BJ (cell line): Measurements from ENCODE around the gene RNF39. TPM values are rescaled to one million over a fixed set of nuclear protein-coding genes. Genes with fewer than 3 reads are reported as not detected.
A peak's percentile ranks its signal among the peaks of the same experiment; 100 is the strongest.
"Not testable (repeated sequence)": the region's sequence is repeated elsewhere in the genome, so short reads cannot be mapped to it uniquely, and the experiment has no call there.

Experiments used
- CTCF ChIA-PET: fragments of 350-600 bp; formaldehyde crosslinking; extraction: SDS; loops from one replicate; lab custom pipeline; 2021; ENCODE audit warnings: antibody characterized with exemption, inconsistent platforms; lab: Yijun Ruan, JAX
- POLR2A ChIA-PET: fragments of 300-600 bp; sonication (Branson Sonifier 250); formaldehyde crosslinking; extraction: SDS; loops from one replicate; lab custom pipeline; 2021; ENCODE audit warnings: antibody characterized with exemption; lab: Charles Lee
- DNase-seq: peaks from one replicate; pipeline ENCODE4 v3.0.0-alpha.2; 2011; ENCODE audit warnings: low read depth
- H3K27me3 ChIP-seq: 2 replicates; pipeline ENCODE4 v1.6.0; 2011; ENCODE audit warnings: low read length; ENCODE audit not compliant: control insufficient read depth, insufficient read depth
- H3K36me3 ChIP-seq: 2 replicates; pipeline ENCODE4 v1.5.1; 2011; ENCODE audit warnings: low read length; ENCODE audit not compliant: control insufficient read depth, insufficient read depth
- H3K4me3 ChIP-seq: 2 replicates; pipeline ENCODE4 v1.5.1; 2011; ENCODE audit warnings: low read depth, mild to moderate bottlenecking, control low read depth, low read length
- polyA plus RNA-seq: library from polyadenylated mRNA; depleted of rRNA; stranded (reverse); fragments of >200 nt; gene quantifications from 2 replicates; pipeline ENCODE4 v1.2.3, GENCODE V29; 2011
- TF ChIP-seq, protein P1 (sequence below): IDR thresholded peaks from 2 replicates; pipeline ENCODE4 v1.5.1; 2011; ENCODE audit warnings: low read depth, mild to moderate bottlenecking, control low read depth, inconsistent platforms, low read length, moderate library complexity; ENCODE audit not compliant: insufficient read depth

RNF39 gene
- polyA plus RNA-seq, 1 experiment, result not detected

DNA sequence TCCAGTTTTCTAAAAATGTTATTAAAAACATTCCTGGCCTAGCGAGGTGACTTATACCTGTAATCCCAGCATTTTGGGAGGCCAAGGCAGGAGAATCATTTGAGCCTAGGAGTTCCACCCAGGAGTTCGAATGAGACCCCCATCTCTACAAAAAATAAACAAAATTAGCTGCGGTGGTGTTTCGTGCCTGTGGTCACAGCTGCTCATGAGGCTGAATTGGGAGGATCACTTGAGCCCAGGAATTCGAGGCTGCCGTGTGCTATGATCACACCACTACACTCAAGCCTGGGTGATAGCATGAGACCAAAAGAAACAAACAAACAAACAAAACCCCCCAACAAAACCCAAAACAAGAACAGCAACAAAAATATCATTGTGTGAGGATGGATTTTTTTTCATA, 34.3 kb downstream of the RNF39 start:
- no peak for DNase-seq
- H3K36me3 ChIP-seq, result no peaks in the 10 kb centered on the region
- ChIA-PET POLR2A (no interaction called here), CTCF (no interaction called here)
- TF ChIP-seq, protein P1, sequence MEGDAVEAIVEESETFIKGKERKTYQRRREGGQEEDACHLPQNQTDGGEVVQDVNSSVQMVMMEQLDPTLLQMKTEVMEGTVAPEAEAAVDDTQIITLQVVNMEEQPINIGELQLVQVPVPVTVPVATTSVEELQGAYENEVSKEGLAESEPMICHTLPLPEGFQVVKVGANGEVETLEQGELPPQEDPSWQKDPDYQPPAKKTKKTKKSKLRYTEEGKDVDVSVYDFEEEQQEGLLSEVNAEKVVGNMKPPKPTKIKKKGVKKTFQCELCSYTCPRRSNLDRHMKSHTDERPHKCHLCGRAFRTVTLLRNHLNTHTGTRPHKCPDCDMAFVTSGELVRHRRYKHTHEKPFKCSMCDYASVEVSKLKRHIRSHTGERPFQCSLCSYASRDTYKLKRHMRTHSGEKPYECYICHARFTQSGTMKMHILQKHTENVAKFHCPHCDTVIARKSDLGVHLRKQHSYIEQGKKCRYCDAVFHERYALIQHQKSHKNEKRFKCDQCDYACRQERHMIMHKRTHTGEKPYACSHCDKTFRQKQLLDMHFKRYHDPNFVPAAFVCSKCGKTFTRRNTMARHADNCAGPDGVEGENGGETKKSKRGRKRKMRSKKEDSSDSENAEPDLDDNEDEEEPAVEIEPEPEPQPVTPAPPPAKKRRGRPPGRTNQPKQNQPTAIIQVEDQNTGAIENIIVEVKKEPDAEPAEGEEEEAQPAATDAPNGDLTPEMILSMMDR, result no peak
- H3K4me3 ChIP-seq, result no peak overlapping the region
- H3K27me3 ChIP-seq, result no peaks in the 10 kb centered on the region

DNA sequence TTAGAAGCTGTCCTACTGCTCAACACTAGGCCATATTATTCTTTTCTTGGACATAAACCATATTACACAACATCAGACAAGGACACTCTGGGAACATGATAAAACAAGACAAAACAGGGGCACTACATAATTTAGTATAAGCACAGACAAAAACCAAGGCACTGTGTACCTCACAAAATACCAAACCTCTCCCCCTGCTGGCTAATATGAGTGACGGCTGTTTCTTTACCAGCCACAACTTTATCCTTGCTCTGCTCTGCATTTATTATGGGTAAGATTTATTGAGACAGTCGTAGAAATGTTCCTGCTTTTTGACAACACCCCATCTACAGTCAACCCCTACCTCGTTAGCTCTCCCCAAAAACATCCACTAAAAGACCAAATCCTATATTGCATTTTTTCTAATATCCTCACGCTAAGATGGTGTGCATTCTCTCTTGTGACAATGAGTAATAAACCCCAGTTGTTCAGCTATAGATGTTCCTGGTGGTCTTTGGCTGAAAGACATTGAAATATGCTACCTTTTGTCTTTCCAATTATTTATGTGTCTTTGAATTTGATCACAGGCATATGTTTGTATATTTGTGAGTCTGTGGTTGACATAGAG, 38.3 kb downstream of the RNF39 start:
- DNase-seq, result no peak
- POLR2A ChIA-PET, result no interaction called here
- CTCF ChIA-PET, result interaction anchor here (0.7 to 2.9 kb wide), 6 partner anchors 17 to 193 kb away, joined by 3 to 10 read pairs (median 3); no protein-coding TSS in a partner anchor
- Histone ChIP-seq H3K27me3 (no peaks in the 10 kb centered on the region), H3K4me3 (no peak overlapping the region), H3K36me3 (no peaks in the 10 kb centered on the region)
- TF ChIP-seq, protein P1, result peak; percentile 54

DNA sequence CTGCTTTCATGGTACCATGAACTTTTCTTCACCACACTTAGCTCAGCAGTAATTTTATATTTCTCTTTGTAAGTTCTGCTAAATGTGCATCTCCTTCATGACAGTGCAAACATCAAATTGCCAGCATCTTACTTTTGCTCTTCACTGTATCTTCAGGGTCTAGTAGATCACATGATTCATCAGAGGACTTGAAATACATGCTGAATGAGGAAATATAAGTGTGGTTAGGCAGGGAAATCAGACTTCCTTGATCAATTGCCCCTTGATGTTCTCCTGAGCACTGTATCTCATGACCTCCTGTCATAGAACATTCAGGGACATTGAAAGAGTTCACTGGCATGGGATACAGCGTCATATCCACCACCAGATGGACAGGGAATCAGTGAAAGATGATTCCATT, 39.8 kb downstream of the RNF39 start:
- H3K36me3 ChIP-seq, result no peaks in the 10 kb centered on the region
- ChIA-PET CTCF (interaction anchor here (1.0 kb wide), 1 partner anchor 67 kb away, joined by 3 read pairs; no protein-coding TSS in a partner anchor), POLR2A (no interaction called here)
- TF ChIP-seq, protein P1, result no peak
- no peak for DNase-seq
- H3K27me3 ChIP-seq, result no peaks in the 10 kb centered on the region
- H3K4me3 ChIP-seq, result no peak overlapping the region

DNA sequence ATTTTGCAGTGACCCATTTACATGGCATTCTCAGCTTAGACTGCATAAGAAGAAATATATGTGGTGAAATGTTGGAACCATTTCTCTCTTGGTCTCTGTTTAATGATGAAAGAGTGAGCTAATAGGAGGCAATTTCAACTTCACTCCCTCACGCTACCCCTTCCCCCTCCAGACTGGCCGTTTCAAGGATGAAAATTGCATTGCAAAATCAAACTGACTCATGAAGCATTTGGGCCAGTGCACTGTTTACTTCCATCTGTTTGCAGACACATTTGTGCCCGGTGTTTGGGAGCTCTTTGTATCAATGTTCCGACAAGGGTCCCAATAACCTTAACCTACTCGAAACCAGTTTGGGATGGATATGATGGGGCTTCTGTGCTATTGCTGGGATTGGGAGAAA, 42.1 kb downstream of the RNF39 start:
- H3K4me3 ChIP-seq, H3K27me3 ChIP-seq, DNase-seq, H3K36me3 ChIP-seq, POLR2A ChIA-PET: not testable (repeated sequence)
- CTCF ChIA-PET, result interaction anchor here (1.8 kb wide), 1 partner anchor 186 kb away, joined by 4 read pairs; no protein-coding TSS in a partner anchor

DNA sequence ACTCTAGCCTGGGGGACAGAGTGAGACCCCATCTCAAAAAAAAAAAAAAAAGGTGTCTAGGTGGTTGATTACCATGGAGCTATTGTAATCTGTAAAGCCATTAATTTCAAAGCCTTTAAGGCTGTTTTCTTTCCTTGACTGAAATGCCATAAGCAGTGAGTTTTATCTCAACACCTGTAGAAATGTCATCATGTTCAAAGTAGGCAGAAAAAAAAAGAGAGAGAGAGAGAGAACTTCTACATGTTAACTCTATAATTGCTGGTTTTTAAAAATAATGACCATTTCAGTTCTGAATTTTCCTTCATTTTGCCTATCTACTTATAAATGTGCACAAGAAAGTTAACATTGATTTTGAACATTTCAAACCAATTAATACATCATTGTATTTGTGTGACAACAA, 44.2 kb downstream of the RNF39 start:
- DNase-seq, result no peak
- CTCF ChIA-PET, result interaction anchor here (1.6 kb wide), 1 partner anchor 183 kb away, joined by 6 read pairs; no protein-coding TSS in a partner anchor
- no peaks in the 10 kb centered on the region for H3K27me3 ChIP-seq
- POLR2A ChIA-PET, result no interaction called here
- no peaks in the 10 kb centered on the region for H3K36me3 ChIP-seq
- H3K4me3 ChIP-seq, result no peak overlapping the region
- TF ChIP-seq, protein P1, result no peak
